HS-5 (cell line): Measurements from ENCODE around the gene MPND.

Source experiments
- DNase-seq: peaks from one replicate; pipeline ENCODE4 v3.0.0-alpha.2; 2012; ENCODE audit warnings: low read depth

The MPND gene, protein sequence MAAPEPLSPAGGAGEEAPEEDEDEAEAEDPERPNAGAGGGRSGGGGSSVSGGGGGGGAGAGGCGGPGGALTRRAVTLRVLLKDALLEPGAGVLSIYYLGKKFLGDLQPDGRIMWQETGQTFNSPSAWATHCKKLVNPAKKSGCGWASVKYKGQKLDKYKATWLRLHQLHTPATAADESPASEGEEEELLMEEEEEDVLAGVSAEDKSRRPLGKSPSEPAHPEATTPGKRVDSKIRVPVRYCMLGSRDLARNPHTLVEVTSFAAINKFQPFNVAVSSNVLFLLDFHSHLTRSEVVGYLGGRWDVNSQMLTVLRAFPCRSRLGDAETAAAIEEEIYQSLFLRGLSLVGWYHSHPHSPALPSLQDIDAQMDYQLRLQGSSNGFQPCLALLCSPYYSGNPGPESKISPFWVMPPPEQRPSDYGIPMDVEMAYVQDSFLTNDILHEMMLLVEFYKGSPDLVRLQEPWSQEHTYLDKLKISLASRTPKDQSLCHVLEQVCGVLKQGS

DNA sequence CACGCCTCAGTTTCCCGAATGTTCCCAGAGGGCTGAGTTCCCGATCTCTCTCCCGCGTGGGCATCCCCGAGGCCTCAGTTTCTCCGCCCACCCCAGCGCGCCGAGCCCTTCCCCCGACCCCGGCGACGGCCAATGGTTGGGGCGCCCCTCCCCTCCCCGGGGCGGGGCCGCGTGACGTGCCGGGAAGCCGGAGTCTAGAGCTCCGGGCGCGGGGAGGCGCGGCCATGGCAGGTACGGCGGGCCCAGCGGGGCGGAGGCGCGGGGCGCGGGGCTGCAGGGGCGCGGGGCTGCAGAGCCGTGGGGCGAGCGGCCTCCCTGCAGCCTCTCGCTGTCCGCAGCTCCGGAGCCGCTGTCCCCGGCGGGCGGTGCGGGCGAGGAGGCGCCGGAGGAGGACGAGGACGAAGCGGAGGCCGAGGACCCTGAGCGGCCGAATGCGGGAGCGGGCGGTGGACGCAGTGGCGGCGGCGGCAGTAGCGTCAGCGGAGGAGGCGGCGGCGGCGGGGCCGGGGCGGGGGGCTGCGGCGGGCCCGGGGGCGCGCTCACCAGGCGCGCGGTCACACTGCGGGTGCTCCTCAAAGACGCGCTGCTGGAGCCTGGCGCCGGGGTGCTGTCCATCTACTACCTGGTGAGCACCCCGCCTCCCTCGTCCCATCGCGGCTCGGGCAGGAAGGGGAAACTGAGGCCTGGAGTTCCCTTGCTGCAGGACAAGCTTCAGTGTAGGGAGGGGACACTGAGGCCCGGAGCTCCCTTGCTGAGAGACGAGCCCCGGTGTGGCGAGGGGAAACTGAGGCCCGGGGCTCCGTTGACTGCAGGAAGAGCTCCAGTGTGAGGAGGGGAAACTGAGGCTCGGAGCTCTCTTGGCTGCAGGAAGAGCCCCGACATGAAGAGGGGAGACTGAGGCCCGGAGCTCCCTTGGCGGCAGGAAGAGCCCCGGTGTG lies at the start of gene MPND:
MPND (plus strand) TSS at position 193 of the 938 bp plus-strand sequence; CDS start at position 225, 32 bp downstream.
- peak; percentile 45 for DNase-seq

DNA sequence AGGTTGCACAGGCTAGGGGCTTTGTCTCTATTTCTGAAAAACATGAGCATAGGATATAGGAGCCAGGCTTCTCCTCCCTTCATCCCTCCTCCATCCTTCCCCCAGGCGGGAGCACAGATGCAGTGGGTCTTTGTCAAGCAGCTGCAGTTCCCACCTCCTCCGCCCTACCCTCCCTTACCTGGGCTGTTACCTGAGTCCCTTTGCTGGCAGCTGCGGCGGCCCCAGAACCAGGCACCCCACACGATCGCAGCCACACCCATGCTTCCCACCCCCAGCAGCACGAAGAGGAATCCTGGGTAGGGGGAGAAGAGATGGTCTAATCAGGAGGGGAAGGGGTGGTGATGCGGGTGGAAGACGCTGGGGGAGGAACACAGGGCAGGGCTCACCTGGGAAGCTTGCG lies 49.0 kb upstream of the MPND start:
- no peak for DNase-seq

DNA sequence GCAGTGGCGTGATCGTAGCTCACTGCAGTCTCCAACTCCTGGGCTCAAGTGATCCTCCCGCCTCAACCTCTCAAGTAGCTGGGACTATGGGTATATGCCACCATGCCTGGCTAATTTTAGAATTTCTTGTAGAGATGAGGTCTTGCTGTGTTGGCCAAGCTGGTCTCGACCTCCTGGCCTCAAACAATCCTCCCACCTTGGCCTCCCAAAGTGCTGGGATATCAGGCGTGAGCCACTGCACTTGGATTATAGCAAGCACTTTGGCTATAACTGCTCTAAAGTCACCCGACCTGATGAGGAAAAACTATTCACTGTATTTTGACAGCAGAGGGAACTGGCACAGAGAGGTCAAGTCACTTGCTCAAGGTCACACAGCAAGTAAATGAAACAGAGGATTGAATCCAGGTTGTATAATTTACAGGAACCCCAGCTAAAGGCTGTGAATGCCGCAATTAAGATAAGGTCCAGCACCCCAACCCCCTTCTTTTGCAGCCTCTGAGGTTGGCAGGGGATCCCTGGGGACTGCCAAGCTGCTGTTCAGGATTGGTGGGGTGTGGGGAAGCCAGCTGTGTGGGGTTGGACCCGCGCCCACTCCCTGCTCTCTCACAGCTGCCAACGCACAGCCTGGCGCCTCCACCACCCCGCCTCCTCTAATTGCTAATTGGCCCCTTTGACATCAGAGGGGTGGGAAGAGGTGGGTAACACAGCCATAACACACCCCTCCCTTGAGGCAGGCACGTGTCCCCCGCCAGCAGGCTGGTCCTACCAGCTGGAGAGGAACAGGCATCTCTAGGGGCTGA lies 47.2 kb upstream of the MPND start:
- DNase-seq: no peak

DNA sequence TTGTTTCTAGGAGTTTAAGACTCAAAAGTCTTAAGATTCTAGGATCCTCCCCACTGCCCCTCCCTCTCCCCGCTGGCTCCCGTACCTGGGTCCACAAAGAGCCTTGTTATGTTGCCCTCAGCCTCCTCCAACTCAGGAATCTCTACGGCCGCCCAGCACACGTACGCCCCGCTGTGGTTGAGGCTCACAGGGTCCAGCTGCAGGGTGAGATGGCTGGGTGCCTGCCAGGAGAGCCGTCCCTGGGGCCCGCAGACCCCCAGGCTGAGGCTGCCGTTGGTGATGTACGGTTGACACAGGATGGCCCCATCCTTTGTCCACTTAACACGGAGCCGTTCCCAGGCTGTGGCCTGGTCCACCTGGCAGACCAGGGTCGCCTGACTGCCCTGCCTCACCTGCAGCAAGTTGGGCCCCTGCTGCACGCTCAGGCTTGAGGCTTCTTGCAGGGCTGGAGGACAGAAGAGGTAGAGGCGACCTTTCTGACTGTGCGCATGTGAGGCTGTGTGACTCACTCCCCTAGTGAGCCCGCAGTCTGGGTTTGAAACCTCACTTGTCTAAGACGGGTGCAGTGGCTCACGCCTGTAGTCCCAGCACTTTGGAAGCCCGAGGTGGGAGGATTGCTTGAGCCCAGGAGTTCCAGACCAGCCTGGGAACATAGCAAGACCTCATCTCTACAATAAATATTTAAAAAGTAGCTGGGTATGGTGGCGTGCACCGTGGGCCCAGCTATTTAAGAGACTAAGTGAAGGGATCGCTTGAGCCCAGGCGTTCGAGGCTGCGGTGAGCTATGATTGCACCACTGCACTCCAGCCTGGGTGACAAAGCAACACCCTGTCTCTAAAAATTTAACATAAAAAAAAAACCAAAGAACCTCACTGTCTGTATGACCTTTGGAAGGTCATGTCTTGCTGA lies 45.2 kb upstream of the MPND start:
- no peak for DNase-seq

DNA sequence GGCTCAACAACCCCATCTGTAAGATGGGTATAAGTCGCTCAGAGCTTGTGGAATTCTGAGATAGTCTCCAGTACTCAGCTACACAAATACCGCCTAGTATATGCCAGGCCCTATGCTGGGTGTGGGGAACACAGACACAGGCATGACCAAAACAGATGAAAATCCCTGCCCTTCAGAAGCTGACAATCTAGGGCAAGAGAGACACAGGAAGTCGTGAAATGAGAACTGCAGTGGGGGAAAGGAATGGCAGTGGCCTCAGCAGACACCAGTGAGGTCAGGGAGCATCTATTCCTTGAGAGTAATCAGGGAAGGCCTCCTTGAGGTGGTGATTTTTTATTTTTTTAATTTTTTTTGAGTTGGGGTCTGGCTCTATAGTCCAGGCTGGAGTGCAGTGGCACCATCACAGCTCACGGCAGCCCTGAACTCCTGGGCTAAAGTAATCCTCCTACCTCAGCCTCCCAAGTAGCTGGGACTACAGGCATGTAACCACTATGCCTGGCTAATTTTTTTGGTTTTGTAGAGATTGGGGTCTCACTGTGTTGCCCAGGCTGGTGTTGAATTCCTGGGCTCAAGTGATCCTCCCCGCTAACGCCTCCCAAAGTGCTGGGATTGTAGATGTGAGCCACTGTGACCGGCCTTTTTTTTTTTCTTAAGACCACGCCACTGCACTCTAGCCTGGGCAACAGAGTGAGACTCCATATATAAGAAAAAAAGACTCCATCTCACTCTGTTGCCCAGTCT lies 44.4 kb upstream of the MPND start:
- DNase-seq: no peak

DNA sequence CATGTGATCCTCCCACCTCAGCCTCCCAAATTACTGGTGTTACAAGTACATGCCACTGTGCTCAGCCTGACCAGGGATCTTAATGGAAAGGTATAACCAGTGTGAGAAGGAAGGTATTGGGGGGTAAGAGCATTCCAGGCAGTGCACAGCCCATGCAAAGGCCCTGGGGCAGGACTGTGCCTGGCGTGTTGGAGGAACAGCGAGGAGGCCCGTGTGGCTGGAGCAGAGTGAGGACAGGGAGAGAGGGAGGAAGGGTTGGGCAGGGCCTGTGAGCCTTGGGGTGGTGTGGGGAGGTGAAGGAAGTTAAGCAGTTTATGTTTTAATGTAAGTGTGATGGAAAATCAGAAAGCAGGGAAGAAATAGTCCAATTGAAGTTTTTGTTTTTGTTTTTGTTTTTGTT lies 42.8 kb upstream of the MPND start:
- no peak for DNase-seq

DNA sequence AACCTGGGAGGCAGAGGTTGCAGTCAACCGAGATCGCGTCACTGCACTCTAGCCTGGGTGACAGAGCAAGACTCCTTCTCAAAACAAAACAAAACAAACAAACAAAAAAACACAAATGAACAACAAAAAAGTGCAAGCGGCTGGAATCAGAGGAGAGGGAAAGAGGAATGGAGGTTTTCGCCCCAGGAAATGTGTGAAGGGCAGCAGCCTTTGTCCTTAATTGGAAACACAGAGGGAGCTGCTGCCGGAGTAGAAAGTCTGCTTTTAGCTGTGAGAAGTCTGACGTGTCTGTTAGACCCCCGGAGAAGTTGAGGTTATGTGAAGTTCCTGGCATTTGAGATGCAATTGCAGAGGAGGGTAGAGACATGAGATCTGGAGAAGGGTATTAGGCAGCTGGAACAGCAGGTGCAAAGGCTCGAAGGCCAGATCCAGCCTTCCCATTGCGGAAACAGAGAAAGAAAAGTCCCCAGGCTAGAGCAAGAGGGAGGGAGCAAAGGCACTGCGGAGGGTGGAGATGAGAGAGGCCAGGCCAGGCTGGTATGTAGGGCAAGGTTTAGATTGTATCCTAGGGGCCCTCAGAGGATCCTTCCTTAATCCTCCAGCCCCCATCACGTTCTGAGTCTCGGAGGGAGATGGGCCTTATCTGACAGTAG lies 41.6 kb upstream of the MPND start:
- DNase-seq: no peak

DNA sequence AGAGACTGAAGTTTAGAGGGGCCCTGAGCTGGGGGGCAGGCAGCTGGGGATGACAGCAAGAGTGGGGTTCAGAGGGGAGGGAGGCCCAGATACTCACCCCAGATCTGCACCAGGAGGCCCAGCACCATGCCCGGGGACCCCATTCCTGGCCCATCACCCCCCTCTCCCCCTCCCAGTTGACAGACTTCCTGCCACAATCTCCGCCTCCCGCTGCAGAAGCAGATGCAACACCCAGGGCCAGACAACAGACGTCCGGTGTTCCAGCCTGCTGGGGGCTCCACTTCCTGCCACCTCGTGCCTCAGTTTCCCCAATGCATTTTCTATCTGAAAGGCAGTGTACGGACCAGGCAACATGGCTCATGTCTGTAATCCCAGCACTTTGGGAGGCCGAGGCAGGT lies 41.1 kb upstream of the MPND start, which contains the start of gene TMIGD2:
TMIGD2 (minus strand) TSS at position 147 of the 398 bp plus-strand sequence; CDS start at position 143, 4 bp downstream.
- DNase-seq: no peak

DNA sequence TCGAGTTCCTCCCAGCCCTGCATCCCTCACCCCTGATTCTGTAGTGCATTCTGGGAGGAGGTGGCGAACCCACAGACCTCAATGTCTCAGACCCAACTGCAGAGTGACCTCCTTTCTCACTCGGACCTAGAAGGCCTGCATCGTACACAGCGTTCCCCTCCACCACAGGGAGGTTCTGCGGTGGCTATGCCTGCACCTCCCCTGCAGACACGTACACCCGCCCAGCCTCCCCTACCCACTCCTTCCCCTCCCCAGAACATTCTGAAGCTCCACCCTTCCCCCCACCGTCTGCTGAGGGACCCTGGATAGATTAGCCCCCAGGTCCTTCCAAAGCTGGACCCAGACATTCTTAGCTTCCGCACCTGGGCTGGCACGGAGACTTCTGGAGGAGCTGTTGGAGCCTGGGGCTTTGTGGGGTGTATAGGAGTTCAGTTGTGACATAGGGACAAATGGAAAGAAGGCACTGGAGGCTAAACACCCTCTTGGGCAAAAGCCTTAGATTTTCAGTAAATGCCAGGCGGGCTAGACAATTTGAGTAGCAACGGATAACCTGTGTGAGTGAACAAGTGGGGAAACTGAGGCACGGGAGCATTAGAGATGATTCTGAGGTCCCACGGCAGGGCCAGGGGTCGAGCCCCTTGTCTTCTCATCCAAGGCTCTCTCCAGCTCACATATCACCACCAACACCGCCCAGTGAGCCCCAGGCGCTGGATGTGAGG lies 39.4 kb upstream of the MPND start:
- no peak for DNase-seq

DNA sequence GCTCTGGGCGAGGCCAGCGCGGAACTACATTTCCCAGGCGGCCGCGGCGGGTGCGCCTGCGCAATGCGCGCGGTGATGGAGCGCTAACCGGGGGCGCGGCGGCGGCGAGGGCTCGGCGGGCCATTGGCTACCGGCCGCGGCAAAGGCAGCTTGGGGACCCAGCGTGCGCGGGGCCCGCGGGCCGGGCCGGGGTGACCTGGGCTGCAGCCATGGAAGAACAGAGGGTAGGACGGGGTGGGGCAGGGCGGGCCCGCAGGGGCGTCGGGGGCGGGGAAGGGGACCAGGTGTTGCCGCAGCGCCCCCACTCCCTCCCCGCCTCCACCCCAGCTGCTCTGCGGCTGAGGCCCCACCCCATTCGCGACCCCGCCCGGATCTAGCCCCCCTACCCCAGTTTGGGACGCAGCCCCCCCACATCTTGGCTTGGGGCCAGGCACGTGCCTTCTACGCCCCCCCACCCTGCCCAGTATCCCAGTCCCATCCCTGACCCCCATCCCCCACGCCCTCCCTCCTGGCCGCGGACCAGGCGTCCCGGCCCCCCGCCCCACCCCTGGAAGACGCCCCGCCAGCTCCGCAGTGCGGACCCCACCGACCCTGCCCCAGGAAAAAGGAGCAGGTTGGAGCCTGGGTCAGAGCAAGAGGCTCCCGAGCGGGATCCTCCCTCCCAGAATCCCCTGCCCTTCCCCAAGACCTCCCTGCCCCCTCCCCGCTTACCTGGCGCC lies 38.7 kb upstream of the MPND start, which contains the start of gene FSD1:
FSD1 (plus strand) TSS at position 61 of the 719 bp plus-strand sequence; CDS start at position 210, 149 bp downstream.
- DNase-seq: peak; percentile 18

DNA sequence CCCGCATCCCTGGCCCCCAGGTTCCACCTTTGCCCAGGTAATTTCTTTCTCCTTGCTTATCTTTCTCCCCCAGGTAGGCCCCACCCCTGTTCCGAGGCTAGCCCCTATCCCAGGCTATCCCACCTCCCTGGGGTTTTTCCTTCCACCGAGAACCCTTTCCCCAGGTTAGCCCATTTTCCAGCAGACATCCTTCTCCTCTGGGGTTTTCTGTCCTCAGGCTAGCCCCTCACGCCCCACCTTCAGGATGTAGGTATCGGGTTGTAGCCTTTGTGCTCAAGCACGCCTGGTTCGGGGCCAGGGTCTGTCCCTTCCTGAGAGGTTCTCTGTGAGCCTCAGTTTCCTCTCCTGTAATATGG lies 38.1 kb upstream of the MPND start:
- no peak for DNase-seq

DNA sequence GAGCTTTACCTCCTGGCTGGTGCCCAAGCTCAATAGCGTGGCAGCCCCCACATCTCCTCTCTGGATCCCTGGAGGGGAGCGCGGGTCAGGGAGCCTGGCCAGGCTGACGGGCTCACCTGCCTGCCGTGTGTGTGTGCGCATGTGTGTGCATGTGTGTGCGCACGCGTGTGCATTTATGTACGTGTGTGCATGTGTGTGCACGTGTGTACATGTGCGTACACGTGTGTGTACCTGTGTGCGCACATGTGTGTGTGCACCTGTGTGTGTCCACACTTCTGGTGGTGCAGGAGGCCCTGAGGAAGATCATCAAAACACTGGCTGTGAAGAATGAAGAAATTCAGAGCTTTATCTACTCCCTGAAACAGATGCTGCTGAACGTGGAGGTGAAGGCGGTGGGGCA lies 37.7 kb upstream of the MPND start:
- no peak for DNase-seq

DNA sequence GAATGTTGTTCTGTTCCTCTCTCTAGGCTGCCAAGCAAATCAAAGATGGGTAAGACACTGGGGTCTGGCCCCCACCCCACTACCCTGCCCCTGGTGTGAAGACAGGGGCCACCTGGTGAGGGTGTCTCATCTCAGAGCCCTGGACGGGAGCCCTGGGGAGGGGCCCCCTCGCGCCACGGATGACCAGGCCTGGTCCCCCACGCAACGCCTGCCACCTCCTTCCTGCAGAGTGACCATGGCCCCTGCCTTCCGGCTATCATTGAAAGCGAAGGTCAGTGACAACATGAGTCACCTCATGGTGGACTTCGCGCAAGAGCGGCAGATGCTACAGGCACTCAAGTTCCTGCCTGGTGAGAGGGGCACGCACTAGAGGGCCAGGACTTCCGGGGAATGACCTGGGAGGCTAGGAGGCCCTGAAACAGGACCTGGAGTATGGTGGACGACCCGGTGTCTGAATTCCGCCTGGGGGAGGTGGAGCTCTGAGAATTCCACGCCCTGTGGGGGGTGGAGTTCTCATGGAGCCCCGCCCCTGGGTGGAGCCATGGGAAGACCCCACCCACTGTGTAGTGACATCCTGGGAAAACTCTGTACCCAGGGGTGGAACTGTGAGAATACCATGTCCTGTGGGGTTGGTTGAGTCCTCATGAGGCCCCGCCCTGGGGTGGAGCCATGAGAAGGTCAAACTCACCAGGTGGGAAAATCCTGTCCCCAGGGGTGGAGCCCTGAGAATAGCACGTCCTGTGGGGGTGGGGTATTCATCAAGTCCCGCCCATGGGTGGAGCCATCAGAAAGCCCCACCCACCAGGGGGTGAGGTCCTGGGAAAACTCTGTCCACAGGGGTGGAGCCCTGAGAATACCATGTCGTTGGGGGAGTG lies 32.9 kb upstream of the MPND start:
- DNase-seq: no peak

DNA sequence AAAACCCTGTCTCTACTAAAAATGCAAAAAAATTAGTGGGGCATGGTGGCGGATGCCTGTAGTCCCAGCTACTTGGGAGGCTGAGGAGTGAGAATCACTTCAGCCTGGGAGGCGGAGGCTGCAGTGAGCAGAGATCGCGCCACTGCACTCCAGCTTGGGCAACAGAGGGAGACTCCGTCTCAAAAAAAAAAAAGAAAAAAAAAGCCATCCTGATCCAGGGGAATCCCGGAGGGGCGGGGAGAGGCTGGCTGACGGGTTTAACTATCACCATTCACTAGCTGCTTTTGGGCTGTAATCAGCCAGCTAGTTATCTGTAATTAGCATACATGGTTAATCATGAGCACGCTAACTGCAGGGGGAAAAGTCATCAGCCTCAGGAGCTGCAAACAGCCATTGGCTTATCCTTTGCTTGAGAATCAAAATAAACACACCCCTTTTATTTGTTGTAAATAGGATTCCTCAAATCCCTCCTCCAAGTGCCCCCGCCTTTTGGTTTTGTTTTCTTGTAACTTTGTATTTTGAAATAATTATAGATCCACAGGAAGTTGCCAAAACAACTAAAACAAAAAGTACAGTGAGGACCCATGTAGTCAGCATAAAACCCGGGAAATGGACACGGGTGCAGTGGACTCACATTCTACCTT lies 29.4 kb upstream of the MPND start:
- no peak for DNase-seq

DNA sequence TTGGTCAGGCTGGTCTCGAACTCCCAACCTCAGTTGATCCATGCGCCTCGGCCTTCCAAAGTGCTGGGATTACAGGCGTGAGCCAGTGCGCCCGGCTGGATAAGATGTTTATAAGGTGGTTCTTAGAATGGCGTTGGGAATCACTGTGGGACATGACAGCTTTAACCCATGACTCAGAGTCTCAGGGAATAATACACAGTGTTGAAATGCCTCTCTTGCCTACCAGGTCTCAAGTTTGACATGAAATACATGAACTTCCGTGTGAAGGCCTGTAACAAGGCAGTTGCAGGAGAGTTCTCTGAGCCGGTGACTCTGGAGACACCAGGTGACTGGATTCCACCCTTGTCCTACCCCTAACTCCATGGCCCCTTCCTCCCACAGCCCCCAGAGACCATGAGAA lies 26.4 kb upstream of the MPND start:
- no peak for DNase-seq

DNA sequence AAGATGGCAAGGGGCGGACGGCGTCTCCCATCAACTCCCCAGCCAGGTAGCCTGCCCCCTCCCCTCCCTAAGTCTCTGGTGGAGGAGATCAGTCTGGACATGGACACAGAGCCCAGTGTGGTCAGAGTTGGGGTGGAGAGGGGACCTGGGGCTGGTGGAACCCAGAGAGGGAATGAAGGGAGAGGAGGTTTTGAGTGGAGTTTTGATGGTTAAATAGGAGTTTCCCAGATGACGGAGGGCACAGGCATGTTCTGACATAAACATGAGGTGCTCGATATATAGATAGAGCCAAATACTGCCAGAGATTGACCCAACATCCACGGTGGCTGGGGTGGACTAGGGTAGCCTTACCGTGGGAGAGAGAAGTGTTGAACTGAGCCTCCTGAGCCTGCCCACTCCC lies 24.9 kb upstream of the MPND start:
- DNase-seq: no peak
